Measurements from ENCODE around the gene CWC27.

Gene CWC27

GRCh38 chr5:65043843-65044359 lies 275.2 kb downstream of the CWC27 start:
- no peak for DNase-seq

- no peak for DNase-seq
Observed at GRCh38 chr5:65047225-65047624, 278.5 kb downstream of the CWC27 start.

- DNase-seq: no peak
Observed at GRCh38 chr5:65047948-65048690, 279.4 kb downstream of the CWC27 start.

GRCh38 chr5:65050140-65050539 lies 281.4 kb downstream of the CWC27 start:
- DNase-seq: no peak

- DNase-seq: no peak
Observed at GRCh38 chr5:65050826-65051498, 282.2 kb downstream of the CWC27 start.

GRCh38 chr5:65055938-65056337 lies 287.2 kb downstream of the CWC27 start:
- DNase-seq: no peak

- DNase-seq: no peak
Observed at GRCh38 chr5:65059681-65060598, 291.2 kb downstream of the CWC27 start.

GRCh38 chr5:65061250-65061973 lies 292.7 kb downstream of the CWC27 start:
- no peak for DNase-seq

GRCh38 chr5:65061974-65062353 lies 293.2 kb downstream of the CWC27 start:
- DNase-seq: no peak

GRCh38 chr5:65062469-65063083 lies 293.8 kb downstream of the CWC27 start:
- DNase-seq: no peak

GRCh38 chr5:65065001-65065511 lies 296.3 kb downstream of the CWC27 start:
- DNase-seq: no peak

GRCh38 chr5:65066387-65067146 lies 297.8 kb downstream of the CWC27 start:
- no peak for DNase-seq

- DNase-seq: no peak
Observed at GRCh38 chr5:65067147-65067506, 298.4 kb downstream of the CWC27 start.

All from NCI-H2227 treated with DMSO at 0.1 percent for 48 hours (cell line).